IMR-90 (cell line): Measurements from ENCODE around the gene ORC6. TPM values are rescaled to one million over a fixed set of nuclear protein-coding genes. Genes with fewer than 3 reads are reported as not detected.

Experiments
- ATAC-seq: fragments of 200-7000 bp; cut with Tn5 transposase; 2 replicates; pipeline ENCODE4 v1.9.1; 2020; ENCODE audit warnings: low read depth, mild to moderate bottlenecking, moderate library complexity
- BruUV-seq: library from RNA; stranded (reverse); fragments of 400-500 nt; replicated peaks from 2 replicates; lab custom pipeline; 2021; lab: Mats Ljungman, UMichigan
- CTCF ChIA-PET: fragments of 300-600 bp; formaldehyde crosslinking; extraction: SDS; loops from one replicate; lab custom pipeline; 2021; ENCODE audit warnings: antibody characterized with exemption; lab: Yijun Ruan, JAX
- POLR2A ChIA-PET: fragments of 300-600 bp; sonication (Branson Sonifier 250); formaldehyde crosslinking; loops from one replicate; lab custom pipeline; 2022; ENCODE audit warnings: antibody characterized with exemption; ENCODE audit not compliant: unreplicated experiment; lab: Charles Lee
- DNase-seq: peaks from one replicate; pipeline ENCODE4 v3.0.0; 2013
- H2AFZ ChIP-seq: replicated peaks from 2 replicates; pipeline ENCODE3; 2013; ENCODE audit warnings: low read length, mild to moderate bottlenecking; ENCODE audit not compliant: poor library complexity
- H2AK5ac ChIP-seq: 2 replicates; pipeline ENCODE4 v1.6.1; 2013; ENCODE audit warnings: low read depth, low read length, inconsistent platforms
- H2AK9ac ChIP-seq: replicated peaks from 2 replicates; pipeline ENCODE3; 2013; ENCODE audit warnings: mild to moderate bottlenecking, low read depth, low read length, moderate library complexity; ENCODE audit not compliant: poor library complexity
- H2BK120ac ChIP-seq: 2 replicates; pipeline ENCODE4 v1.6.1; 2013; ENCODE audit warnings: low read depth, low read length, inconsistent platforms
- H2BK15ac ChIP-seq: 3 replicates; pipeline ENCODE4 v1.6.1; 2013; ENCODE audit warnings: low read depth, low read length, inconsistent platforms
- H2BK20ac ChIP-seq: 2 replicates; pipeline ENCODE4 v1.6.1; 2013; ENCODE audit warnings: low read depth, mild to moderate bottlenecking, inconsistent platforms, low read length, moderate library complexity
- H2BK5ac ChIP-seq: 2 replicates; pipeline ENCODE4 v1.6.1; 2013; ENCODE audit warnings: mild to moderate bottlenecking, low read depth, low read length, inconsistent platforms; ENCODE audit not compliant: poor library complexity, severe bottlenecking
- H3K14ac ChIP-seq: replicated peaks from 2 replicates; pipeline ENCODE4 v1.6.1; 2013; ENCODE audit warnings: low read depth, low read length, inconsistent platforms
- H3K18ac ChIP-seq: 2 replicates; pipeline ENCODE4 v1.6.1; 2013; ENCODE audit warnings: low read depth, low read length, control low read depth
- H3K23ac ChIP-seq: 2 replicates; pipeline ENCODE4 v1.6.1; 2013; ENCODE audit warnings: low read depth, low read length, inconsistent platforms
- H3K27ac ChIP-seq: 2 replicates; pipeline ENCODE4 v1.5.1; 2013; ENCODE audit warnings: mild to moderate bottlenecking, control low read depth, low read length; ENCODE audit not compliant: insufficient read depth
- H3K27me3 ChIP-seq: 2 replicates; pipeline ENCODE4 v1.6.1; 2013; ENCODE audit warnings: low read length; ENCODE audit not compliant: control insufficient read depth, insufficient read depth
- H3K36me3 ChIP-seq: 2 replicates; pipeline ENCODE4 v1.6.1; 2013; ENCODE audit warnings: low read length, mixed read lengths; ENCODE audit not compliant: control insufficient read depth, insufficient read depth
- H3K4ac ChIP-seq: 2 replicates; pipeline ENCODE4 v1.6.1; 2013; ENCODE audit warnings: low read depth, low read length, inconsistent platforms
- H3K4me1 ChIP-seq: 2 replicates; pipeline ENCODE4 v1.6.1; 2013; ENCODE audit warnings: low read length, mixed read lengths; ENCODE audit not compliant: control insufficient read depth, insufficient read depth
- H3K4me2 ChIP-seq: 2 replicates; pipeline ENCODE4 v1.6.1; 2013; ENCODE audit warnings: low read depth, mild to moderate bottlenecking, control low read depth, low read length, moderate library complexity
- H3K4me3 ChIP-seq: 2 replicates; pipeline ENCODE4 v1.5.1; 2013; ENCODE audit warnings: low read depth, mild to moderate bottlenecking, control low read depth, low read length, moderate library complexity; ENCODE audit not compliant: insufficient read depth
- H3K56ac ChIP-seq: 2 replicates; pipeline ENCODE4 v1.6.1; 2013; ENCODE audit warnings: low read length, inconsistent platforms; ENCODE audit not compliant: insufficient read depth; ENCODE audit errors: extremely low read depth
- H3K79me1 ChIP-seq, 2 experiments: 2 replicates each; pipeline ENCODE4 v1.6.1; 2013; ENCODE audit warnings: low read length in 2 of 2, inconsistent platforms in 1 of 2, low read depth in 1 of 2
- H3K9ac ChIP-seq: 2 replicates; pipeline ENCODE4 v1.6.1; 2013; ENCODE audit warnings: low read depth, low read length, control low read depth
- H3K9me1 ChIP-seq: 2 replicates; pipeline ENCODE4 v1.6.1; 2013; ENCODE audit warnings: low read length, inconsistent platforms; ENCODE audit not compliant: insufficient read depth
- H3K9me3 ChIP-seq: 2 replicates; pipeline ENCODE4 v1.6.1; 2013; ENCODE audit warnings: low read length; ENCODE audit not compliant: control insufficient read depth, insufficient read depth
- H4K20me1 ChIP-seq: 2 replicates; pipeline ENCODE4 v1.6.1; 2013; ENCODE audit warnings: low read length, inconsistent platforms; ENCODE audit not compliant: insufficient read depth
- H4K5ac ChIP-seq: 2 replicates; pipeline ENCODE4 v1.6.1; 2013; ENCODE audit warnings: mild to moderate bottlenecking, low read depth, low read length, control low read depth
- H4K8ac ChIP-seq, 2 experiments: 2 replicates each; pipeline ENCODE4 v1.6.1; 2013; ENCODE audit warnings: low read depth in 2 of 2, low read length in 2 of 2, control low read depth in 1 of 2, inconsistent platforms in 1 of 2
- H4K91ac ChIP-seq: 2 replicates; pipeline ENCODE4 v1.6.1; 2013; ENCODE audit warnings: low read depth, low read length, inconsistent platforms; ENCODE audit not compliant: insufficient read depth
- CHD1 ChIP-seq: IDR thresholded peaks from 2 replicates; pipeline ENCODE4 v1.6.1; 2012; ENCODE audit warnings: low read depth, low read length, improper control_type of control experiment
- MXI1 ChIP-seq: IDR thresholded peaks from 2 replicates; pipeline ENCODE4 v1.6.1; 2012; ENCODE audit warnings: low read depth, mild to moderate bottlenecking, low read length, moderate library complexity, borderline replicate concordance
- RCOR1 ChIP-seq: IDR thresholded peaks from 2 replicates; pipeline ENCODE4 v1.6.1; 2012; ENCODE audit warnings: mild to moderate bottlenecking, low read length, improper control_type of control experiment; ENCODE audit not compliant: insufficient replicate concordance
- WGBS, 2 experiments: methylation state at CpG; one replicate each; pipeline versions ENCODE4 v1.1.5 to v1.1.7; 2013; ENCODE audit warnings: missing lambda C conversion rate in 2 of 2; ENCODE audit not compliant: insufficient read length in 1 of 2; ENCODE audit errors: extremely low coverage in 2 of 2; 5-methylcytosine and 5-hydroxymethylcytosine counted together
- dilution Hi-C: fragments of 300-500 bp; cut with HindIII; formaldehyde crosslinking; loops from one replicate; pipeline ENCODE4 v1.14.3; 2018; ENCODE audit warnings: low sequenced_read_pairs; ENCODE audit not compliant: unreplicated experiment
- in situ Hi-C: fragments of 300-500 bp; cut with MboI; formaldehyde crosslinking; loops from 3 replicates; pipeline ENCODE4 v1.14.3; 2019; ENCODE audit warnings: low sequenced_read_pairs, inconsistent platforms, mixed read lengths
- intact Hi-C: fragments of 100-400 bp; cut with micrococcal nuclease; formaldehyde crosslinking; loops from 2 replicates; pipeline ENCODE4 v1.10.0; 2022
- polyA plus RNA-seq, 3 experiments: library from polyadenylated mRNA; depleted of rRNA; stranded (reverse); fragments of >200 nt; gene quantifications; 2 replicates each; pipeline ENCODE4 v1.2.3, GENCODE V29; 2012; ENCODE audit warnings: low replicate concordance in 1 of 3
- total RNA-seq: library from RNA; depleted of rRNA; stranded (reverse); fragments of >200 nt; gene quantifications from 2 replicates; pipeline ENCODE4 v1.2.3, GENCODE V29; 2012
- TF ChIP-seq, protein P1 (sequence below): fragments of 150-350 bp; IDR thresholded peaks from 2 replicates; pipeline ENCODE4 v1.6.1; 2016; ENCODE audit warnings: low read depth, mild to moderate bottlenecking, low read length, moderate library complexity, borderline replicate concordance

The ORC6 gene
- total and polyA plus RNA-seq, 2 of the 4 experiments (the other 2 are of a cell fraction): 9.0 to 15.9 TPM

DNA sequence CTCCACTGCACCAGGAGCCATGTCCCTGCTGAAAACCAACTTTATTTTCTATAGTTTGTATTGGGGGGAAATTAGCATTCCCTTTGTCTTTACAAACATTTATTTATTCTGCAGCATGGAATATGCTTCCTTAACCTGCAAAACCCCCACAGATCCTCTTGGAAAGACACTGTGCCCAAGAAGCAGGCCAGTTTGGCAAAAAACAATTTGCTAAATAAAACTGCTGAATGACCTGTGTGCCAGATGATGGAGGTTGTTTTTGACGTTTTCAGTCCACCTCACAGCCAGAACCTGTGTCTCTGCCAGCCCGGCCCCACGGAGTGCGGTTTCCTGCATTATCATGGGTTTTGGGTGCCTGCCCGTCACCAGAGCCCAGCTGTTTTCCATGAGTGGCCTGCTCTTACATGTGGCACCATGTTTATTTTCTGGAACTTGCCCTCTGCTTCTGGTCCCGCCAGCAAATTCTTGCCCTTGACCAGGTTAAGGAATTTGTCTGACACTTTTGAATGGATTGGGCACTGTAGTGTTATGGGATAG is 26.4 kb downstream of the ORC6 start:
- TF ChIP-seq CHD1: no peak
- TF ChIP-seq RCOR1: no peak
- TF ChIP-seq, protein P1, sequence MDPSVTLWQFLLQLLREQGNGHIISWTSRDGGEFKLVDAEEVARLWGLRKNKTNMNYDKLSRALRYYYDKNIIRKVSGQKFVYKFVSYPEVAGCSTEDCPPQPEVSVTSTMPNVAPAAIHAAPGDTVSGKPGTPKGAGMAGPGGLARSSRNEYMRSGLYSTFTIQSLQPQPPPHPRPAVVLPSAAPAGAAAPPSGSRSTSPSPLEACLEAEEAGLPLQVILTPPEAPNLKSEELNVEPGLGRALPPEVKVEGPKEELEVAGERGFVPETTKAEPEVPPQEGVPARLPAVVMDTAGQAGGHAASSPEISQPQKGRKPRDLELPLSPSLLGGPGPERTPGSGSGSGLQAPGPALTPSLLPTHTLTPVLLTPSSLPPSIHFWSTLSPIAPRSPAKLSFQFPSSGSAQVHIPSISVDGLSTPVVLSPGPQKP: no peak
- TF ChIP-seq MXI1: no peak
- Histone ChIP-seq H2BK5ac (no peak overlapping the region), H3K36me3 (no peaks in the 10 kb centered on the region), H3K9me1 (no peaks in the 10 kb centered on the region), H3K23ac (no peak overlapping the region), H3K4me2 (no peak overlapping the region), H4K20me1 (no peaks in the 10 kb centered on the region), H3K14ac (no peak overlapping the region), H3K18ac (no peak overlapping the region), H4K5ac (no peak overlapping the region), H2BK20ac (no peak overlapping the region), H4K91ac (no peak overlapping the region), H3K27me3 (no peaks in the 10 kb centered on the region), H4K8ac (no peak overlapping the region), H3K4me1 (no peaks in the 10 kb centered on the region), H3K27ac (no peak overlapping the region), H2BK15ac (no peak overlapping the region), H3K79me1 (no peaks in the 10 kb centered on the region), H2AK9ac (no peak overlapping the region), H3K4ac (no peak overlapping the region), H3K4me3 (no peak overlapping the region), H2AFZ (no peak overlapping the region), H3K9ac (no peak overlapping the region), H3K56ac (no peak overlapping the region), H3K9me3 (no peaks in the 10 kb centered on the region), H2AK5ac (no peak overlapping the region), H2BK120ac (no peak overlapping the region)
- intact Hi-C loops: no loop called here
- no TSS peak for BruUV-seq
- dilution Hi-C loops: no loop called here
- in situ Hi-C loops: no loop called here
- no peak for DNase-seq
- ATAC-seq: no peak
- ChIA-PET CTCF (no interaction called here), POLR2A (no interaction called here)
- WGBS, 2 experiments: 63% methylated on average over 3 of the region's 6 CpGs; no CpG with 5 or more reads in 1 of the 2 experiments
